Heart left ventricle (tissue), 13 donors: ENCODE results near the gene HK2.

Source experiments
- CTCF ChIP-seq, 12 donors: fragments of 200-600 bp; sonication (generic) in 4 of 12; IDR thresholded peaks; one replicate each; pipeline versions ENCODE4 v1.5.0 to v1.8.0; 2018 to 2022; ENCODE audit warnings: antibody characterized with exemption in 12 of 12, mild to moderate bottlenecking in 5 of 12
- POLR2A ChIP-seq, 2 donors: fragments of 450-650 bp; IDR thresholded peaks; one replicate each; pipeline ENCODE4 v1.6.1; 2017; ENCODE audit warnings: antibody characterized with exemption in 2 of 2, mild to moderate bottlenecking in 2 of 2, moderate library complexity in 2 of 2
- donor health status: ischemic (EF 13 %, LVEDD 7.1; RV severe dilation, severe dysfunction).
- donor health status: DM: no; HTN: yes; CAD: no.
- donor health status: DM: no; HTN: no; CAD: no.
- donor health status: ischemic (EF 25% LVEDD 6.9; RV normal size, moderate dysfunction).
- donor health status: ischemic (EF 25% LVEDD 5.7; RV mildly dilated, moderate dysfunction).
- donor health status: ischemic (EF 35%, LVEDD 5.7; RV mildly dilated, moderate dysfunction).
- donor health status: nonischemic (EF 11% LVEDD 7.7; RV severe dilation, severe dysfunction).
- donor health status: DM: yes; HTN: yes; CAD: no.
- donor health status: PGD.
- donor health status: ischemic (EF 29% LVEDD 5.4; RV normal size, mild dysfunction).
- donor health status: nonischemic (EF 23%, LVEDD 6.1; RV moderate dilation, normal function).

GRCh38 chr2:74881176-74881575, 47.2 kb downstream of the HK2 start:
- TF ChIP-seq POLR2A (IDR thresholded peaks at IDR 0.05): no peak
- no peak for TF ChIP-seq CTCF (IDR thresholded peaks at IDR 0.05)
